Body of pancreas (tissue), 4 donors: ENCODE measurements around the gene UTRN. TPM values are rescaled to one million over a fixed set of nuclear protein-coding genes. Genes with fewer than 3 reads are reported as not detected.
A peak's percentile ranks its signal among the peaks of the same experiment; 100 is the strongest.

Source experiments
- ATAC-seq: fragments of 150-250 bp; one replicate; pipeline ENCODE4 v1.9.1; 2016
- DNase-seq, 4 donors: peaks; one replicate each; pipeline ENCODE4 v3.0.0-alpha.2; 2019
- H3K27ac ChIP-seq, 4 donors: fragments of 200-600 bp; sonication (generic); 1 replicate in 3 of 4; 2 replicates in 1 of 4; pipeline versions ENCODE4 v1.5.1 to v1.6.1; 2016 to 2019; ENCODE audit warnings: mild to moderate bottlenecking in 1 of 4, mixed read lengths in 1 of 4, moderate library complexity in 1 of 4
- H3K27me3 ChIP-seq, 2 donors: fragments of 200-600 bp; sonication (generic); one replicate each; pipeline ENCODE4 v1.6.0; 2016; ENCODE audit warnings: mild to moderate bottlenecking in 1 of 2
- H3K36me3 ChIP-seq, 2 donors: fragments of 200-600 bp; sonication (generic); replicated peaks in 1 of 2; 2 replicates each; pipeline ENCODE4 v1.5.1; 2016; ENCODE audit warnings: low read depth in 2 of 2; ENCODE audit not compliant: insufficient read depth in 1 of 2
- H3K4me1 ChIP-seq: fragments of 200-600 bp; sonication (generic); one replicate; pipeline ENCODE4 v1.6.0; 2016
- H3K4me3 ChIP-seq, 2 donors: fragments of 200-600 bp; sonication (generic); 1 replicate in 1 of 2; 2 replicates in 1 of 2; pipeline ENCODE4 v1.5.1; 2016 to 2019
- H3K9me3 ChIP-seq, 3 donors: fragments of 200-600 bp; sonication (generic); 1 replicate in 2 of 3; 2 replicates in 1 of 3; pipeline ENCODE4 v1.5.1; 2016
- CTCF ChIP-seq, 7 experiments: fragments of 450-650 bp in 4 of 7; fragments of 200-600 bp in 3 of 7; sonication (generic) in 3 of 7; IDR thresholded peaks; one replicate each; pipeline ENCODE4 v1.5.1; 2016 to 2019; ENCODE audit warnings: antibody characterized with exemption in 7 of 7
- POLR2A ChIP-seq, 3 donors: fragments of 450-650 bp; IDR thresholded peaks; one replicate each; pipeline ENCODE4 v1.6.1; 2016; ENCODE audit warnings: antibody characterized with exemption in 3 of 3, mild to moderate bottlenecking in 2 of 3
- WGBS, 2 donors: methylation state at CpG; one replicate each; pipeline ENCODE4 v1.1.5; 2017; 5-methylcytosine and 5-hydroxymethylcytosine counted together
- intact Hi-C: fragments of 100-400 bp; cut with DNase I; formaldehyde crosslinking; loops from one replicate; pipeline ENCODE4 v1.15.1; 2023
- total RNA-seq, 2 donors: library from RNA; depleted of rRNA; stranded (reverse); fragments of >200 nt; gene quantifications; one replicate each; pipeline ENCODE4 v1.1.0, GENCODE V29; 2016

UTRN gene
- 100 to 1,000 TPM; 112 to 133 TPM for total RNA-seq

GRCh38 chr6:144284783-144285547 lies at the start of gene UTRN:
UTRN (plus strand) TSS chr6:144285335; CDS start chr6:144291829, 6,494 bp downstream.
- no peaks in the 10 kb centered on the region for H3K9me3 ChIP-seq
- DNase-seq, result peak; percentile 78 to 83 (median 82)
- intact Hi-C loops, result no loop called here
- H3K4me1 ChIP-seq, result peaks cover 22% of the 10 kb centered on the region
- H3K27ac ChIP-seq, result peak within 1 kb of the TSS; percentile 84 to 99 (median 92)
- ATAC-seq, result peak; percentile 71
- peaks cover 0 to under 1% of the 10 kb centered on the region in 2 donors for H3K36me3 ChIP-seq
- H3K4me3 ChIP-seq, result peak within 1 kb of the TSS; percentile 33 to 76
- WGBS, 2 donors, result 0 to 1% methylated on average over 16 to 83 of the region's 84 CpGs
- peak; percentile 63 to 89 (median 88) for TF ChIP-seq POLR2A (IDR thresholded peaks at IDR 0.05)
- peak in 1 of 7 experiments; percentile 8 for TF ChIP-seq CTCF (IDR thresholded peaks at IDR 0.05)
- H3K27me3 ChIP-seq, result no peaks in the 10 kb centered on the region

- H3K36me3 ChIP-seq, result no peaks in the 10 kb centered on the region
- no peak overlapping the region for H3K27ac ChIP-seq
- H3K9me3 ChIP-seq, result no peaks in the 10 kb centered on the region
- no peaks in the 10 kb centered on the region for H3K27me3 ChIP-seq
- H3K4me3 ChIP-seq, result no peak overlapping the region
- ATAC-seq (no peak), DNase-seq (no peak)
- no peaks in the 10 kb centered on the region for H3K4me1 ChIP-seq
- intact Hi-C loops, result no loop called here
- 83 to 93% methylated on average over 2 to 3 of the region's 4 CpGs for WGBS, 2 donors
- TF ChIP-seq CTCF (IDR thresholded peaks at IDR 0.05) (no peak), POLR2A (IDR thresholded peaks at IDR 0.05) (no peak)
These were observed 40.4 kb upstream of the UTRN start for GRCh38 chr6:144244688-144245087.

GRCh38 chr6:144246988-144247387 lies 38.1 kb upstream of the UTRN start:
- Histone ChIP-seq H3K4me1 (no peaks in the 10 kb centered on the region), H3K36me3 (no peaks in the 10 kb centered on the region), H3K27me3 (no peaks in the 10 kb centered on the region), H3K4me3 (no peak overlapping the region), H3K9me3 (no peaks in the 10 kb centered on the region), H3K27ac (no peak overlapping the region)
- no peak for DNase-seq
- TF ChIP-seq POLR2A (IDR thresholded peaks at IDR 0.05), result no peak
- no peak for ATAC-seq
- 85 to 90% methylated on average over 5 of the region's 5 CpGs for WGBS, 2 donors
- intact Hi-C loops, result no loop called here

GRCh38 chr6:144248003-144248402 lies 37.1 kb upstream of the UTRN start:
- no peak for TF ChIP-seq CTCF (IDR thresholded peaks at IDR 0.05)
- no peak for TF ChIP-seq POLR2A (IDR thresholded peaks at IDR 0.05)
- intact Hi-C loops, result no loop called here

GRCh38 chr6:144248476-144249301 lies 36.4 kb upstream of the UTRN start:
- Histone ChIP-seq H3K9me3 (no peaks in the 10 kb centered on the region), H3K27me3 (no peaks in the 10 kb centered on the region), H3K4me3 (no peak overlapping the region), H3K4me1 (no peaks in the 10 kb centered on the region), H3K27ac (no peak overlapping the region), H3K36me3 (no peaks in the 10 kb centered on the region)
- ATAC-seq (no peak), DNase-seq (no peak)
- TF ChIP-seq CTCF (IDR thresholded peaks at IDR 0.05) (no peak), POLR2A (IDR thresholded peaks at IDR 0.05) (no peak)
- 73 to 96% methylated on average over 3 of the region's 3 CpGs for WGBS, 2 donors
- intact Hi-C loops, result no loop called here

More at GRCh38 chr6:144248003-144248402, 37.1 kb upstream of the UTRN start:
- ATAC-seq, result no peak
- Histone ChIP-seq H3K27ac (no peak overlapping the region), H3K27me3 (no peaks in the 10 kb centered on the region), H3K9me3 (no peaks in the 10 kb centered on the region), H3K4me3 (no peak overlapping the region), H3K4me1 (no peaks in the 10 kb centered on the region), H3K36me3 (no peaks in the 10 kb centered on the region)
- DNase-seq, result no peak
- WGBS, 2 donors, result 83% methylated on average over 2 of the region's 2 CpGs
